PC-9 (cell line): Measurements from ENCODE around the gene GPR152.

Experiments
- EZH2 ChIP-seq: fragments of 200-600 bp; sonication (generic); IDR thresholded peaks from 2 replicates; pipeline ENCODE4 v1.8.0; 2017; ENCODE audit warnings: antibody characterized with exemption, low read depth
- TF ChIP-seq, protein P1 (sequence below): fragments of 200-600 bp; sonication (generic); conservative IDR thresholded peaks from 2 replicates; pipeline ENCODE4 v1.6.1; 2017; ENCODE audit warnings: mixed run types, antibody characterized with exemption, mild to moderate bottlenecking, moderate library complexity

DNA sequence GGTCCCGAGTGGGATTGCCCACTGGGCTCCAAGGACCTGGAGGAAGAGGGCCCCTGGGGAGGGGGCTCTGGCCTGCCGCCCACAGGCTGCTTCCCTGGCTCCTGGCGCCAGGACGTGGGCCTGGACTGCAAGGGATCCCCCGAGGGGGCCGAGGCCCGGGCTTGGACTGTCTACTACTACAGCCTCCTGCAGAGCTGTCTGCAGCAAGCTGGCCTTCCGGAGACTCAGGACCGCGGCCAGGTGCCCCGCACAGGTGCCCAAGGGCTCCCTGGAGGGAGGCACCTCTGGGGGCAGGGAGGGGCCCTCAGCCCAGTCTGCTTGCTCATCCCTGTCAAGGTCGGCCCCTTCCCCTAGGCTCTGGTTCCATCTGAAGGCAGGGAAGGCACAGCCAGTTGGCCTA is 35.1 kb downstream of the GPR152 start:
- TF ChIP-seq, protein P1, sequence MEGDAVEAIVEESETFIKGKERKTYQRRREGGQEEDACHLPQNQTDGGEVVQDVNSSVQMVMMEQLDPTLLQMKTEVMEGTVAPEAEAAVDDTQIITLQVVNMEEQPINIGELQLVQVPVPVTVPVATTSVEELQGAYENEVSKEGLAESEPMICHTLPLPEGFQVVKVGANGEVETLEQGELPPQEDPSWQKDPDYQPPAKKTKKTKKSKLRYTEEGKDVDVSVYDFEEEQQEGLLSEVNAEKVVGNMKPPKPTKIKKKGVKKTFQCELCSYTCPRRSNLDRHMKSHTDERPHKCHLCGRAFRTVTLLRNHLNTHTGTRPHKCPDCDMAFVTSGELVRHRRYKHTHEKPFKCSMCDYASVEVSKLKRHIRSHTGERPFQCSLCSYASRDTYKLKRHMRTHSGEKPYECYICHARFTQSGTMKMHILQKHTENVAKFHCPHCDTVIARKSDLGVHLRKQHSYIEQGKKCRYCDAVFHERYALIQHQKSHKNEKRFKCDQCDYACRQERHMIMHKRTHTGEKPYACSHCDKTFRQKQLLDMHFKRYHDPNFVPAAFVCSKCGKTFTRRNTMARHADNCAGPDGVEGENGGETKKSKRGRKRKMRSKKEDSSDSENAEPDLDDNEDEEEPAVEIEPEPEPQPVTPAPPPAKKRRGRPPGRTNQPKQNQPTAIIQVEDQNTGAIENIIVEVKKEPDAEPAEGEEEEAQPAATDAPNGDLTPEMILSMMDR = no peak
- TF ChIP-seq EZH2 = no peak
